A375 (cell line): Measurements from ENCODE around the gene NF1. TPM values are rescaled to one million over a fixed set of nuclear protein-coding genes. Genes with fewer than 3 reads are reported as not detected.

ENCODE experiments used
- small RNA-seq: library from RNA; depleted of rRNA; stranded (forward); fragments of <200 nt; gene quantifications from one replicate; pipeline ENCODE3, GENCODE V24; 2014
- total RNA-seq: library from RNA; depleted of rRNA; stranded (reverse); fragments of >200 nt; shearing (Covaris generic); gene quantifications from 2 replicates; pipeline ENCODE4 v1.2.3, GENCODE V29; 2014; rRNA removed

NF1 gene, protein sequence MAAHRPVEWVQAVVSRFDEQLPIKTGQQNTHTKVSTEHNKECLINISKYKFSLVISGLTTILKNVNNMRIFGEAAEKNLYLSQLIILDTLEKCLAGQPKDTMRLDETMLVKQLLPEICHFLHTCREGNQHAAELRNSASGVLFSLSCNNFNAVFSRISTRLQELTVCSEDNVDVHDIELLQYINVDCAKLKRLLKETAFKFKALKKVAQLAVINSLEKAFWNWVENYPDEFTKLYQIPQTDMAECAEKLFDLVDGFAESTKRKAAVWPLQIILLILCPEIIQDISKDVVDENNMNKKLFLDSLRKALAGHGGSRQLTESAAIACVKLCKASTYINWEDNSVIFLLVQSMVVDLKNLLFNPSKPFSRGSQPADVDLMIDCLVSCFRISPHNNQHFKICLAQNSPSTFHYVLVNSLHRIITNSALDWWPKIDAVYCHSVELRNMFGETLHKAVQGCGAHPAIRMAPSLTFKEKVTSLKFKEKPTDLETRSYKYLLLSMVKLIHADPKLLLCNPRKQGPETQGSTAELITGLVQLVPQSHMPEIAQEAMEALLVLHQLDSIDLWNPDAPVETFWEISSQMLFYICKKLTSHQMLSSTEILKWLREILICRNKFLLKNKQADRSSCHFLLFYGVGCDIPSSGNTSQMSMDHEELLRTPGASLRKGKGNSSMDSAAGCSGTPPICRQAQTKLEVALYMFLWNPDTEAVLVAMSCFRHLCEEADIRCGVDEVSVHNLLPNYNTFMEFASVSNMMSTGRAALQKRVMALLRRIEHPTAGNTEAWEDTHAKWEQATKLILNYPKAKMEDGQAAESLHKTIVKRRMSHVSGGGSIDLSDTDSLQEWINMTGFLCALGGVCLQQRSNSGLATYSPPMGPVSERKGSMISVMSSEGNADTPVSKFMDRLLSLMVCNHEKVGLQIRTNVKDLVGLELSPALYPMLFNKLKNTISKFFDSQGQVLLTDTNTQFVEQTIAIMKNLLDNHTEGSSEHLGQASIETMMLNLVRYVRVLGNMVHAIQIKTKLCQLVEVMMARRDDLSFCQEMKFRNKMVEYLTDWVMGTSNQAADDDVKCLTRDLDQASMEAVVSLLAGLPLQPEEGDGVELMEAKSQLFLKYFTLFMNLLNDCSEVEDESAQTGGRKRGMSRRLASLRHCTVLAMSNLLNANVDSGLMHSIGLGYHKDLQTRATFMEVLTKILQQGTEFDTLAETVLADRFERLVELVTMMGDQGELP (N-terminal part only)
- total RNA-seq: 20.8 and 24.8 TPM in 2 replicates

GRCh38 chr17:31094600-31095235, at the start of gene NF1:
NF1 (plus strand) TSS chr17:31094977; CDS start chr17:31095310, 333 bp downstream.

GRCh38 chr17:31297090-31297489, 202.3 kb downstream of the NF1 start, which contains the start of gene OMG:
OMG (minus strand) TSS chr17:31297239; CDS start chr17:31296331, 908 bp downstream.

DNA sequence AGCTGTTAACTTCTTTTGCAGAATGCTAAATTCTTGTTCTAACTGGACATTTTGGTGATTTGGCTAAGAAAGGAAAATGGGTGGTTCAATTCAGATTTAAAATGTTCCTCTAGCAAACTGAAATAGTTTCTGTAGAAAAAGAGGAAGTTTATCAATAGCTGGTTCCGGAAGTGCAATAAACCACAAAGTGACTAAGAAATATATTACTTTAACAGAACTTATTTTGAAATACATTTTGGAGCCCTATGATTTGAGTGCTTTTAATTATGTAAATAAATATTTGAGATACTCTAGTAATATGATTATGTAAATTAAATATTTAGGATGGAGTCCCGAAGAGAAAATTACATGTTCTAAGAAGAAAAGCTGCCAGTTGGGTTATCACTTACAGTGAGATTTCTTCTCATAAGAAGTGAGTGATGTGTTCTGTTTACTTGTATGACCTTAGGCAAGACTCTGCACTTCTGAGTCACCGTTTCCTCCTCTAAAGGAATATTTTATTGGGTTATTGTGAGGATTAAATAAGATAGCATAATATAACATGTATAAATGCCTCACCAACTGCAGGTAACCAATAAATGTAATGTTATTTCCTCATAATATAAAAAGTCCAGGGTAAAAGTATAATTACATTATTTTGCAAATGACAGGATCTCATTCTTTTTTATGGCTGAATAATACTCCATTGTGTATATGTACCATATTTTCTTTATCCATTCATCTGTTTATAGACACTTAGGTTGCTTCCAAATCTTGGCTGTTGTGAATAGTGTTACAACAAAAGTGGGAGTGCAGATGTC, 219.4 kb downstream of the NF1 start, which contains the start of gene EVI2B:
EVI2B (minus strand) TSS at position 73 of the 800 bp plus-strand sequence. CDS start 8,445 bp downstream, outside the sequence.

GRCh38 chr17:31321481-31321880, 226.7 kb downstream of the NF1 start, which contains the start of gene EVI2A:
EVI2A (minus strand) TSS chr17:31321622; CDS start chr17:31319013, 2,609 bp downstream.

GRCh38 chr17:31391496-31391949, 296.7 kb downstream of the NF1 start, which contains the start of gene RAB11FIP4:
RAB11FIP4 (plus strand) TSS chr17:31391675; CDS start chr17:31391853, 178 bp downstream.

Small RNA genes lying within 50 kb of the gene (small RNA-seq; reads per million reads assigned to genes)
- gene MIR4733: not detected

Other genes starting within 250 kb of the NF1 start
- gene TEFM, start 188.7 kb upstream of the NF1 start, total RNA-seq: 13.6 and 18.4 TPM in 2 replicates
- 0.80 TPM in 1 of 2 replicates, not detected in the other for gene ADAP2, start 173.0 kb upstream of the NF1 start, total RNA-seq
- 15.0 and 16.4 TPM in 2 replicates for gene RNF135, start 123.9 kb upstream of the NF1 start, total RNA-seq
- not detected in 2 replicates for gene OMG, start 202.3 kb downstream of the NF1 start, total RNA-seq
- 0.08 and 0.60 TPM in 2 replicates for gene EVI2B, start 219.1 kb downstream of the NF1 start, total RNA-seq
- 2.1 TPM in 2 replicates for gene EVI2A, start 226.6 kb downstream of the NF1 start, total RNA-seq